GM12875 (cell line): ENCODE results near the gene NOVA2.

Source experiments
- H3K4me3 ChIP-seq: one replicate; pipeline ENCODE4 v1.5.1; 2011; ENCODE audit warnings: low read depth, low read length, control low read depth
- TF ChIP-seq, protein P1 (sequence below): IDR thresholded peaks from 2 replicates; pipeline ENCODE4 v1.5.1; 2011; ENCODE audit warnings: low read depth, mild to moderate bottlenecking, control low read depth, inconsistent platforms, low read length, moderate library complexity, borderline replicate concordance; ENCODE audit not compliant: insufficient read depth

The NOVA2 gene

DNA sequence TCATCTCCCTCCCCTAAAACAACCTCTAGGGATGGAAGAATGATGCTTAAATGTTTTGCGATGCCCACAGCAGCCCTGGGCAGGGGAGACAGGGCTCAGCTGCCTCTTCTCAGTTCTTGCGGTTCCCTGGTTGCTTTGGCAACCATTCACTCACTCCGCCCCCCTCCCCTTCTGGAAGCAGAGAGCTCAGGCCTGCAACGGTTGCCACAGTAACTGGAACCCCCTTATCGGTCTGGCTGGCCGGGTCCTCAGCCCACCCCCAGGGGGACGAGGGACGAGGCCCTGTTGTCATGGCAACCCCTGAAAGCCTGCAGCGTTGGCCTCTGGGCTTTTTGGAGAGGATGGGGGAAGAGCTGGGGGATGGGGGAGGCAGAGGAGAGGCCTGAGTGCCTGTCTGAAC lies 19.5 kb downstream of the NOVA2 start:
- no peak overlapping the region for H3K4me3 ChIP-seq
- TF ChIP-seq, protein P1, sequence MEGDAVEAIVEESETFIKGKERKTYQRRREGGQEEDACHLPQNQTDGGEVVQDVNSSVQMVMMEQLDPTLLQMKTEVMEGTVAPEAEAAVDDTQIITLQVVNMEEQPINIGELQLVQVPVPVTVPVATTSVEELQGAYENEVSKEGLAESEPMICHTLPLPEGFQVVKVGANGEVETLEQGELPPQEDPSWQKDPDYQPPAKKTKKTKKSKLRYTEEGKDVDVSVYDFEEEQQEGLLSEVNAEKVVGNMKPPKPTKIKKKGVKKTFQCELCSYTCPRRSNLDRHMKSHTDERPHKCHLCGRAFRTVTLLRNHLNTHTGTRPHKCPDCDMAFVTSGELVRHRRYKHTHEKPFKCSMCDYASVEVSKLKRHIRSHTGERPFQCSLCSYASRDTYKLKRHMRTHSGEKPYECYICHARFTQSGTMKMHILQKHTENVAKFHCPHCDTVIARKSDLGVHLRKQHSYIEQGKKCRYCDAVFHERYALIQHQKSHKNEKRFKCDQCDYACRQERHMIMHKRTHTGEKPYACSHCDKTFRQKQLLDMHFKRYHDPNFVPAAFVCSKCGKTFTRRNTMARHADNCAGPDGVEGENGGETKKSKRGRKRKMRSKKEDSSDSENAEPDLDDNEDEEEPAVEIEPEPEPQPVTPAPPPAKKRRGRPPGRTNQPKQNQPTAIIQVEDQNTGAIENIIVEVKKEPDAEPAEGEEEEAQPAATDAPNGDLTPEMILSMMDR: no peak

DNA sequence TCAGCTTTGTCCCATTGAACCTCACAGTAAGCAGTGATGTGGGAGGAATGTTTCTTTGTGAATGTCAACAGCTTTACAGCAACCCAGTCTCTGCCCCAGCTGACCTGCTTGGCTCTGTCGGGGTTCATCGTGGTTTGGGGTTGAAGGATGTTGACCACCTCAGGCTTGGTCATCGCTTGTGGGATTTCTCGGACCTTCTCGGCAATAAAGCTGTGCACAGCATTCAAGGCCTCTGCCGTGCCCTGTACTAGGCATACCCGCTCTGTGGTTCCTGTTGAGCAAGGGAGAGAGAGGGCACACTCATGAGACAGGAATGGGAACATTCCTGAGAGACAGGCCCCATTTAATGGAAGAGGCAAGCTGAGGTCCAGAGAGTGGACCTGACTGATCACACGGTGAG lies 20.0 kb downstream of the NOVA2 start:
- TF ChIP-seq, protein P1: no peak
- H3K4me3 ChIP-seq: no peak overlapping the region

DNA sequence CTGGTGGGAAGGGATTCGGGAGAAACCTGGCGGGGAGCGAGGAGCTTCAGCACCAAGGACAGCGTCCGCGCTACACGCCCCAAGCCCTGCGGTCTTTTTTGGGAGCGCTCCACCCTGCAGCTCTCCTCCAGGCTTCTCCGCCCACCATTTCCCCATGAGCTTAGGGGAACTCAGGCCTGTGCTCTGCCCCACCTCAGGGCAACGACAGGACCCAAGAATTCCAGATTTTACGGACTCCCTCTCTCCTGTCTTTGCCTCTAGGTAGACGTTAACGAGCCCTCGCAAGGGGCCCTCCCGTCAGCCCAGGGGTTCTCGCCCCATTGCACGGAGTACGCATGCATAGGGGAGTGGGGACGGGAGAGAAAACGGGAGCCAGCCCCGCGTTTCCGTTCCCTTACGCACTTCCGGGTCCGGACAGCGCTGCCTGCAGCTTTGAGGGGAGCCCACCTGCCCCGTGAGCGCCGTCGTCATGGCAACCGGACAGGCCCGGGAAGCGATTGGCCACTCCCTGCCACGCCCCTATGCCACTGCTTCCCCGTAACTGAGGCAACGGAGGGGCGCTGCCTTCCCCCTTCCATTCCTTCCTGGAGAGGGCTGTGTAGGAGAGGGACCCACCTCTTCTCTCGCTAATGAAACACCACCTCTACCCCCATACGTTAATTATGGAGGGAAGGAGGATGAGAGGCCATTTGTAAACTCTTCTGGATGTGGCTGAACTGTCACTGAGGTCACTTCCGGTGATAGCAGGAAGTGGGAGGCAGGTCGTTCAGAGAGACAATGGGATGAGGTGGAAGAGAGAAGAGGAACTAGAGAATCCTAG lies 20.8 kb downstream of the NOVA2 start:
- TF ChIP-seq, protein P1: no peak
- H3K4me3 ChIP-seq: peak overlapping the region; percentile 34

DNA sequence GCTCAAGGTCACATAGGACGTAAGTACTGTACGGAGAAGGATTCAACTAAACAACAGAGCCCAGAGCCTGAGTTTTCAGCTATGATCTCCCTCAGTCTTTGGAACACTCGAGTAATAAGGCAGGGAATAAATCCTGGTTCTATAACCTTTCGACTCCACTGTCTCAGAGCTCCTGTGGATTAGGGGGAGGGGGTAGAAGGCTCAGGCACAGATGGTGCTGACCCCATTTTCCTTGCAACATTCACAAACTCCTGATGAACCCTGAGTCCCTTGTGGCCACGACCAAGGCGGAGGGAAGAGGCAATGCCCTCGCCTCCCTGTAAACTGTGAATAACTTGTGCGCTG lies 21.4 kb downstream of the NOVA2 start:
- no peak overlapping the region for H3K4me3 ChIP-seq
- TF ChIP-seq, protein P1: no peak

DNA sequence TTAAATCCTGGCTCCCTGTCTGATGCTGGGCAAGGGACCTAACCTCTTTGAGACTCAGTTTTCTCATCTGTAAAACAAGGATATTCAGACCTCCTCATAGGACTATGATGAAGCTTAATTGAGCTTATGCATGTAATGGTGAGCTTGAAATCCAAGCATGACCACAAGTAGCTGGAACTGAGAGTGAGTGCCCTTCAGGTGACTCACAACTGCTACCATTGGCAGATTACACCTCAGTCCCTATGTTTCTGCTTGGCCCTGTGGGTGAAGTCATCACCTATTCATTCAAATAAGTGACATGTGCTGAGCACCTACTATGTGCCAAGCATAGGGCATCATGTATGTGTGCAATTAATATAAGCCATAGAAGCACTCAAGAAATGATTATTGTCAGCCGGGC lies 25.7 kb downstream of the NOVA2 start:
- TF ChIP-seq, protein P1: no peak
- H3K4me3 ChIP-seq: no peak overlapping the region

DNA sequence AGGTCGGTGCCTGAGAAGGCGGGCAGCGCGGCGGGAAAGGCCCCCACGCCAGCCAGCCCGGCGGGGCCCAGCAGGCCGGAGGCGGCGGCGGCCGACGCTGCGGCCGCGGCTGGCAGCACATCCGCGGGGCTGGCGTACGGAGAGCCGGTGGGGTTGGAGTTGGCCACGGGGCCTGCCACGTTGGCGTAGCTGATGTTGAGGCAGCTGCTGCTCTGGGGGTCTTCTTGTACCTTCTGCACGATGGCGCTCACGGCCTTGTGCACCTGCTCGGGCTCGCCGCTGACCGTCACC lies 33.2 kb downstream of the NOVA2 start:
- TF ChIP-seq, protein P1: no peak
- no peak overlapping the region for H3K4me3 ChIP-seq

DNA sequence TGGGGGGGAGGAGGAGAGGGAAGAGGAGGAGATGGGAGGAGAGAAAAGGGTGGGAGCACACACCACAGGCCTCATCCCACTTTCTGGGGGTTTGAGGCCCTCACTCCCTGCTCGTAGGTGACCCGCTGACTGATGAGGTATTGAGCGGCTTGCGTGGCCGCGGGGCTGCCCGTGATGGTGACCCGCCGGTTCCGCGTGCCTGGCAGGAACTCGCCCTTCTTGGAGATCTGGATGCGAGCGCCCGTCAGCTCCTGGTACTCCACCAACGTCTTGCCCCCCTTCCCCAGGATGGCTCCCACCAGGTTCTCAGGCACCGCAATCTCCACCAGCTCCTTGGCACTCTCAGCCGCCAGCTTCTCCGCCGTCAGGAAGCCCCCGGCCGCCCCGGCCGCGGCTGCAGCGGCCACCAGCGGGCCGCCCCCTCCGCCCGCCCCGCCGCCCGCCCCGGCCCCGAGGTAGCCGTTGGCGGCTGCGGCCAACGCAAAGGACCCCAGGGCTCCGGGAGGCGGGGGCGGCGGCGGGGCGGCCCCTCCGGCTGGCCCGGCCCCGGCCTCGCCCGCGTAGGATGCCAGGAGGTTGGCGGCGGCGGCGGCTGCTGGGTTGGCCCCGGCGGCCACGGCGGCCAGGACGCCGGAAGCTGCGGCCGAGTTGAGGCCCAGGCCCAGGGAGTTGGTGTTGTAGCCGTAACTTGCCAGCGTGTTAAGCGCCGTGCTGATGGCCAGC lies 33.7 kb downstream of the NOVA2 start:
- TF ChIP-seq, protein P1: no peak
- H3K4me3 ChIP-seq: no peak overlapping the region
